ENCODE measurements around the gene SMARCA2.

DNA sequence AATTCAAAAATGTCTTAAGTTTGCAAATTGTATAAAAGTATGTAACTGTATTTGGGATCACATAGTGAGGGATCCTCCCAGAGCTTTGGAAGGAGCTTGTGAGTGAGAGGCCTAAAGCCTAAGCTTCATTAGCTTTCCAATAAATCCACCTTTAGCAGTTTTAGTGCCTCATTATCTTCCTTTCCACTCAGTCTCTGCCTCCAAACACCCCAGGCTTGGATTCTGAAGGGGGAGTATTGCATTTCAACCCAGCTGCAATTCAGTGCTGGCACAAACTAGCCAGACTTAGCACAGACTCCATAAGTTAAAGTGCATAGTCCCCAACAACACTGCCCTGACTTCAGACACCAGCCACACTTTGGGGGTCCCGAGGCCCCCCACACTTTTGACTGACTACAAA, 113.5 kb downstream of the SMARCA2 start:
- no peak for TF ChIP-seq EZH2 (IDR thresholded peaks at IDR 0.05)
- no peak for TF ChIP-seq POLR2AphosphoS5 (IDR thresholded peaks at IDR 0.05; ENCODE audit: borderline replicate concordance, low read depth, low read length)
